ENCODE data around the gene TRIM14.
A peak's percentile ranks its signal among the peaks of the same experiment; 100 is the strongest.

Gene TRIM14

GRCh38 chr9:98045234-98046179, 73.5 kb downstream of the TRIM14 start:
- TF ChIP-seq CTCF (IDR thresholded peaks at IDR 0.05; ENCODE audit: low read length, missing control alignments) = no peak
- no peak for DNase-seq (ENCODE audit: low read depth)
- H3K4me3 ChIP-seq (replicated peaks; ENCODE audit: low read depth, low read length) = peak overlapping the region; percentile 10

- H3K4me3 ChIP-seq (replicated peaks; ENCODE audit: low read depth, low read length) = no peak overlapping the region
- DNase-seq (ENCODE audit: low read depth) = no peak
- no peak for TF ChIP-seq CTCF (IDR thresholded peaks at IDR 0.05; ENCODE audit: low read length, missing control alignments)
Measured at GRCh38 chr9:98043915-98044314, 75.1 kb downstream of the TRIM14 start.

GRCh38 chr9:98040212-98040611, 78.8 kb downstream of the TRIM14 start:
- H3K4me3 ChIP-seq (replicated peaks; ENCODE audit: low read depth, low read length) = no peak overlapping the region
- no peak for DNase-seq (ENCODE audit: low read depth)
- no peak for TF ChIP-seq CTCF (IDR thresholded peaks at IDR 0.05; ENCODE audit: low read length, missing control alignments)

GRCh38 chr9:98039607-98040017, 79.4 kb downstream of the TRIM14 start:
- H3K4me3 ChIP-seq (replicated peaks; ENCODE audit: low read depth, low read length) = no peak overlapping the region
- TF ChIP-seq CTCF (IDR thresholded peaks at IDR 0.05; ENCODE audit: low read length, missing control alignments) = no peak

GRCh38 chr9:98038958-98039357, 80.1 kb downstream of the TRIM14 start:
- no peak for DNase-seq (ENCODE audit: low read depth)
- no peak overlapping the region for H3K4me3 ChIP-seq (replicated peaks; ENCODE audit: low read depth, low read length)
- TF ChIP-seq CTCF (IDR thresholded peaks at IDR 0.05; ENCODE audit: low read length, missing control alignments) = no peak

More at GRCh38 chr9:98039607-98040017, 79.4 kb downstream of the TRIM14 start:
- no peak for DNase-seq (ENCODE audit: low read depth)

- no peak overlapping the region for H3K4me3 ChIP-seq (replicated peaks; ENCODE audit: low read depth, low read length)
- no peak for TF ChIP-seq CTCF (IDR thresholded peaks at IDR 0.05; ENCODE audit: low read length, missing control alignments)
- DNase-seq (ENCODE audit: low read depth) = peak; percentile 67
Measured at GRCh38 chr9:98037357-98037756, 81.7 kb downstream of the TRIM14 start.

Data from fibroblast of pulmonary artery (primary cell).